KG1 (cell line): ENCODE measurements around the gene MRTFB.
"Not testable (repeated sequence)": the region's sequence is repeated elsewhere in the genome, so short reads cannot be mapped to it uniquely, and the experiment has no call there.

ENCODE experiments used
- DNase-seq: peaks from one replicate; lab custom pipeline; 2025; lab: John Stamatoyannopoulos, UW

MRTFB gene

GRCh38 chr16:14183962-14184361, 112.8 kb downstream of the MRTFB start:
- DNase-seq: not testable (repeated sequence)

GRCh38 chr16:14186007-14186794, 115.1 kb downstream of the MRTFB start:
- no peak for DNase-seq

- DNase-seq: no peak
Measured at GRCh38 chr16:14186795-14187221, 115.7 kb downstream of the MRTFB start.

GRCh38 chr16:14187517-14188338, 116.6 kb downstream of the MRTFB start:
- no peak for DNase-seq

GRCh38 chr16:14193316-14193871, 122.3 kb downstream of the MRTFB start:
- DNase-seq: no peak

- no peak for DNase-seq
Measured at GRCh38 chr16:14194721-14195120, 123.6 kb downstream of the MRTFB start.

- DNase-seq: no peak
Measured at GRCh38 chr16:14196011-14196410, 124.9 kb downstream of the MRTFB start.

GRCh38 chr16:14196539-14196938, 125.4 kb downstream of the MRTFB start:
- DNase-seq: no peak

GRCh38 chr16:14198012-14198411, 126.9 kb downstream of the MRTFB start:
- no peak for DNase-seq

GRCh38 chr16:14198572-14198971, 127.5 kb downstream of the MRTFB start:
- DNase-seq: no peak

GRCh38 chr16:14199199-14199598, 128.1 kb downstream of the MRTFB start:
- no peak for DNase-seq

- DNase-seq: no peak
Measured at GRCh38 chr16:14199624-14200023, 128.5 kb downstream of the MRTFB start.

- no peak for DNase-seq
Measured at GRCh38 chr16:14202095-14202494, 131.0 kb downstream of the MRTFB start.

DNA sequence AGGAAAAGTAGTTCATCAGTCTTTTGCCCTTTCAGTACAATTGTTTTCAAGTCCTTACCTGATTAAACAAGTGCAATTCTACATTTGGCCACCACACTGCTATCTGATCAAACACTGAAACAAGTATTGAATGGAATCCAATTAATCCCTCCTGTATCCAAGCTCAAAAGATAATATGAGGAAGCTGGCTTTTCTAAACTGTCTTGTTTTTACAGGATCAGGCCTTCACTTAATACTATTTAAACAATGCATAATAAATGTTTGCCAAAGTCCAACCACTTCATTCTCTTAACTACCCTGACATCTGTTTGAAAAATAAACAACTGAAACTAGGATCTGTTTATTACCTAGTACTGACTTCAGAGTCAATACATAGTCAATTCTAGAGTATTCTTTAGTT, 131.6 kb downstream of the MRTFB start:
- no peak for DNase-seq

- no peak for DNase-seq
Measured at GRCh38 chr16:14203166-14203565, 132.0 kb downstream of the MRTFB start.

- DNase-seq: no peak
Measured at GRCh38 chr16:14205666-14206065, 134.5 kb downstream of the MRTFB start.

GRCh38 chr16:14211856-14212543, 140.9 kb downstream of the MRTFB start:
- no peak for DNase-seq

DNA sequence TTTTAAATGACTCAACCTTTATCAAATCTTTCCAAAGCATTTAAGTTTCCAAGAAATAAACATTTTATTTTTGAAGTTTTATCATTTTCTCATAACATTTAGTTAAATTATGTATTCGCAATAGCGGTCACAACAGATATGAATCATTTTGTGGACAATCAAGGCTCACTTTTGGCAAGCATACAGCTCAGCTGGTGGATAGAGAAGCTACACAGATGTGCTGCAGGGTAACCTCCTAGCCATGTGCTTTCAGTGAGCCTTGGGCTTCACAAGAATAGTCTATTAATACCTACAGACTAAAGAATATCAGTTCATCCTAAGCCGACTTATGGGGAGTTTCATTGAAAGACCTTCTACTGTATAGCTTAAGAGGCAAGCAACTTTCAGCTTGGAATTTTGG, 144.8 kb downstream of the MRTFB start:
- DNase-seq: no peak

DNA sequence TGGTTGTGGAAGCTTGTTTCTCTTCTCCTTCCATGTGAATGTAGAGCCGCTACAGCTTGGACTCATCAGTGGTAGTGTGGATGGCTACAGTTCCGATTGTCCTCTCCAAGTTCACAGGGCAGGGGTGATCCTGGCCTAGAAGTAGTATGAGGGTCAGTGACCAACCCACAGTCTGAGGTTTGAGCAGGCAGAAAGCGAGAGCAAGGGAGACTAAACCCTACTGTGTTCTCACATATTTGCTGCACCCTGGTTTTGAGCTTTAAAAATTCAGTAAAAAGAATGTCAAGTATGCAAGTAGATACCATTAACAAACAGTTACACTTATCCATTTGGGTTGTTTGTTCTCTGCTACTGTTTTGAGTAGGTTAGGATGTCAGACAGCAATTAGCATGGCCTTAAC, 148.9 kb downstream of the MRTFB start:
- DNase-seq: no peak

- DNase-seq: no peak
Measured at GRCh38 chr16:14223632-14224031, 152.5 kb downstream of the MRTFB start.

DNA sequence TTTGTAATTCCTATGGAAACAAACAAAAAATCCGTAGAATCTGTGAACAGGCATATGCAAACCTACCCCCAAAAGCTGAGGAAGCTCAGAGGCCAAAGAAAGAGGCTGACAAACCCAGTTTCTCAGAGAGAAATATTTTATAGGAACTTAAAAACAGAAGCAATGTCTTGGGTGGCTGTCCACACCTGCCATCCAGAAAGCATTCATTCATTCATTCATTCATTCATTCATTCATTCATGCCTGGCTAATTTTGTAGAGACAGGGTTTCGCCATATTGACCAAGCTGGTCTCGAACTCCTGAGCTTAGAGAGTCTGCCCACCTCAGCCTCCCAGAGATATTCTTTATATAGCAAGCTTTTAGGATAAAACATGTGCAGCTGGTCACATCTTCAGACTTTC, 154.3 kb downstream of the MRTFB start:
- no peak for DNase-seq

DNA sequence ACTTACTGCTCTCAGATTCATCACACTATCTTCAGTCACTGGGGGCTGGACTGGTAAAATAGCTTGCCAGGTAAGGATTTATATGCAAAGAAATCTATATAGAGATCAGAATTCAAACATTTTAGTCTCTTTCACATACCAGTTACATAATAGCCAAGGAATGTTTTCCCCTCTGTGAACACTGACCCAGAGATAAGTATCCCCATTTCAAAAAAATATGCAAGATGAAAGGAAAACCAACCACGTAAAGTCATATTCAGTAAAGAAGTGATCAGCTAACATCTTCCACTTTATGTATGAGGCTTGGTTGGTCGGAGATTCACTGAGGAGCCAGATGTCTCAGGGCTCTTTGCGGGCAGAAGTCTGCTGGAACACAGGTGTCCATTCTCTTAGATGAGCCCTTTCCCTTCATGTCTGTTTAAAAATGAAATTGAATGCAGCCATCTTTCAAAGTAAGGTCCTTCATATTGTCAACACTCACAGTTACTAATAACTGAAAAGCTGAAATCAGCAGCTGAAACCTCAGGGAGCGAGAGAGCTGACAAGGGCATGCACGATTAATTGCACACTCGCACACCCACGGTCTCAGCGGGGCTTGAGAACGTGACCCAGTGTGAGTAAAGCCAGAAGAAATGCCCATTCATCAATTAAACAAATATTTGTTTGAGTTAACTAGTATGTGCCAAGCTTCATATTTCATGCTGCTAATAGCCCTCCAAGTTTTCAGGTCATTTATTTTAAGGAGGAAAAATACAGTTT, 161.2 kb downstream of the MRTFB start:
- no peak for DNase-seq
